Nephron (organoid): ENCODE results near the gene CYP4F8.
"Not testable (repeated sequence)": the region's sequence is repeated elsewhere in the genome, so short reads cannot be mapped to it uniquely, and the experiment has no call there.

Source experiments
- H3K27ac Mint-ChIP-seq, 3 experiments: 2 replicates each; pipeline ENCODE4 v1.8.0; 2020; ENCODE audit warnings: mixed read lengths in 3 of 3, mild to moderate bottlenecking in 2 of 3, moderate library complexity in 1 of 3
- H3K27me3 Mint-ChIP-seq: 2 replicates; pipeline ENCODE4 v1.8.0; 2021; ENCODE audit warnings: low read depth, mild to moderate bottlenecking, moderate library complexity, mixed read lengths
- H3K36me3 Mint-ChIP-seq: 2 replicates; pipeline ENCODE4 v1.8.0; 2020; ENCODE audit warnings: low read depth, mixed read lengths
- H3K4me1 Mint-ChIP-seq: 2 replicates; pipeline ENCODE4 v1.8.0; 2020; ENCODE audit warnings: mixed read lengths
- H3K4me3 Mint-ChIP-seq, 3 experiments: 2 replicates each; pipeline ENCODE4 v1.8.0; 2020; ENCODE audit warnings: mild to moderate bottlenecking in 3 of 3, mixed read lengths in 3 of 3, moderate library complexity in 2 of 3
- H3K9me3 Mint-ChIP-seq: 2 replicates; pipeline ENCODE4 v1.8.0; 2020; ENCODE audit warnings: mixed read lengths
- CTCF ChIP-seq, 3 experiments: fragments of 200-600 bp; sonication (generic); IDR thresholded peaks; one replicate each; pipeline ENCODE4 v1.5.0; 2021; ENCODE audit warnings: antibody characterized with exemption in 3 of 3; ENCODE audit not compliant: unreplicated experiment in 3 of 3

Gene CYP4F8

GRCh38 chr19:15644066-15644741 is 29.2 kb downstream of the CYP4F8 start:
- H3K36me3 Mint-ChIP-seq, result no peaks in the 10 kb centered on the region
- H3K27ac Mint-ChIP-seq, result no peak overlapping the region
- TF ChIP-seq CTCF (IDR thresholded peaks at IDR 0.05; ENCODE audit: unreplicated experiment in 3 of 3), result no peak
- no peaks in the 10 kb centered on the region for H3K4me1 Mint-ChIP-seq
- no peak overlapping the region for H3K4me3 Mint-ChIP-seq
- H3K27me3 Mint-ChIP-seq, result no peaks in the 10 kb centered on the region
- peaks cover 73% of the 10 kb centered on the region for H3K9me3 Mint-ChIP-seq

- peaks cover 70% of the 10 kb centered on the region for H3K9me3 Mint-ChIP-seq
Observed at GRCh38 chr19:15644816-15645215, 29.8 kb downstream of the CYP4F8 start.

GRCh38 chr19:15649526-15649925 is 34.5 kb downstream of the CYP4F8 start:
- H3K27ac Mint-ChIP-seq, result no peak overlapping the region
- no peak overlapping the region for H3K4me3 Mint-ChIP-seq
- no peaks in the 10 kb centered on the region for H3K36me3 Mint-ChIP-seq
- no peaks in the 10 kb centered on the region for H3K4me1 Mint-ChIP-seq
- peaks cover 68% of the 10 kb centered on the region for H3K9me3 Mint-ChIP-seq
- H3K27me3 Mint-ChIP-seq, result no peaks in the 10 kb centered on the region
- no peak for TF ChIP-seq CTCF (IDR thresholded peaks at IDR 0.05; ENCODE audit: unreplicated experiment in 3 of 3)

More at GRCh38 chr19:15644816-15645215, 29.8 kb downstream of the CYP4F8 start:
- no peaks in the 10 kb centered on the region for H3K36me3 Mint-ChIP-seq
- H3K27ac Mint-ChIP-seq, result no peak overlapping the region
- no peak for TF ChIP-seq CTCF (IDR thresholded peaks at IDR 0.05; ENCODE audit: unreplicated experiment in 3 of 3)
- no peak overlapping the region for H3K4me3 Mint-ChIP-seq
- H3K27me3 Mint-ChIP-seq, result no peaks in the 10 kb centered on the region
- no peaks in the 10 kb centered on the region for H3K4me1 Mint-ChIP-seq

- H3K27ac Mint-ChIP-seq, H3K27me3 Mint-ChIP-seq, H3K4me3 Mint-ChIP-seq, H3K36me3 Mint-ChIP-seq, H3K4me1 Mint-ChIP-seq: not testable (repeated sequence)
- H3K9me3 Mint-ChIP-seq, result peaks cover 70% of the 10 kb centered on the region
Observed at GRCh38 chr19:15650123-15650522, 35.1 kb downstream of the CYP4F8 start.

- Mint-ChIP-seq H3K4me3 (no peak overlapping the region), H3K4me1 (no peaks in the 10 kb centered on the region), H3K27ac (no peak overlapping the region), H3K36me3 (no peaks in the 10 kb centered on the region), H3K27me3 (no peaks in the 10 kb centered on the region), H3K9me3 (peaks cover 61% of the 10 kb centered on the region)
- TF ChIP-seq CTCF (IDR thresholded peaks at IDR 0.05; ENCODE audit: unreplicated experiment in 3 of 3), result no peak
Observed at GRCh38 chr19:15651791-15652190, 36.8 kb downstream of the CYP4F8 start.

GRCh38 chr19:15652559-15653278 is 37.7 kb downstream of the CYP4F8 start:
- H3K4me1 Mint-ChIP-seq, result no peaks in the 10 kb centered on the region
- H3K9me3 Mint-ChIP-seq, result peaks cover 54% of the 10 kb centered on the region
- no peak overlapping the region for H3K4me3 Mint-ChIP-seq
- no peak for TF ChIP-seq CTCF (IDR thresholded peaks at IDR 0.05; ENCODE audit: unreplicated experiment in 3 of 3)
- H3K27me3 Mint-ChIP-seq, result no peaks in the 10 kb centered on the region
- no peaks in the 10 kb centered on the region for H3K36me3 Mint-ChIP-seq
- H3K27ac Mint-ChIP-seq, result no peak overlapping the region
